GM12891 (cell line): ENCODE results near the gene GHRL.

Source experiments
- PAX5 ChIP-seq: IDR thresholded peaks from 2 replicates; pipeline ENCODE4 v1.6.1; 2011; ENCODE audit warnings: low read length, moderate library complexity, mild to moderate bottlenecking; ENCODE audit not compliant: insufficient read depth, severe bottlenecking
- POLR2A ChIP-seq: IDR thresholded peaks from 2 replicates; pipeline ENCODE4 v1.6.1; 2011; ENCODE audit warnings: low read depth, low read length, control low read depth
- POLR2AphosphoS5 ChIP-seq: IDR thresholded peaks from 2 replicates; pipeline ENCODE4 v1.6.1; 2011; ENCODE audit warnings: low read depth, low read length, control low read depth
- POU2F2 ChIP-seq: IDR thresholded peaks from 2 replicates; pipeline ENCODE4 v1.6.1; 2011; ENCODE audit warnings: low read depth, mild to moderate bottlenecking, control low read depth, low read length, moderate library complexity
- SPI1 ChIP-seq: IDR thresholded peaks from 2 replicates; pipeline ENCODE4 v1.6.1; 2011; ENCODE audit warnings: low read depth, low read length, control low read depth
- TAF1 ChIP-seq: IDR thresholded peaks from 2 replicates; pipeline ENCODE4 v1.6.1; 2011; ENCODE audit warnings: low read depth, low read length, control low read depth

DNA sequence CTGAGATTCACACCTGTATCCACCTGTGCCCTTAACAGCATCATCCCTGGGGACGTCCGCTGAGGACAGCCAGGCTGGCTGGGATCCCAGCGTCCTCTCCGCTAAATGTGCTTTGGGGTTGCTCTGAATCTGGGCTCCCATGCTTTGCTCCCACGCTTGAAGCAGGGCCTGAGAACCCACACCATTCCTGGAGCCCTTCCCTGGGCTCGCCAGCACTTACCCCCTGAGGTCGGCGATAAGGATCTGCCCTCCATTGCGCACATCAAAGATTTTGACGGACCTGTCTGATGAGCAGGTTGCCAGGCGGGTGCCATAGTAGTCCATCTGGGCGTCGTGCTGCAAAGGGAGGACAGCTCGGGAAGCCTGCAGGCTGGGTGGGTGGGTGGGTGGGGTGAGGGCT, 22.4 kb upstream of the GHRL start:
- TF ChIP-seq TAF1 (no peak), POLR2AphosphoS5 (no peak), POLR2A (no peak), SPI1 (no peak), PAX5 (no peak), POU2F2 (no peak)
